ENCODE results near the gene CA10. TPM values are rescaled to one million over a fixed set of nuclear protein-coding genes. Genes with fewer than 3 reads are reported as not detected.

CA10 gene
- total RNA-seq, 1 donor from 2014 or later: 1.3 TPM

DNA sequence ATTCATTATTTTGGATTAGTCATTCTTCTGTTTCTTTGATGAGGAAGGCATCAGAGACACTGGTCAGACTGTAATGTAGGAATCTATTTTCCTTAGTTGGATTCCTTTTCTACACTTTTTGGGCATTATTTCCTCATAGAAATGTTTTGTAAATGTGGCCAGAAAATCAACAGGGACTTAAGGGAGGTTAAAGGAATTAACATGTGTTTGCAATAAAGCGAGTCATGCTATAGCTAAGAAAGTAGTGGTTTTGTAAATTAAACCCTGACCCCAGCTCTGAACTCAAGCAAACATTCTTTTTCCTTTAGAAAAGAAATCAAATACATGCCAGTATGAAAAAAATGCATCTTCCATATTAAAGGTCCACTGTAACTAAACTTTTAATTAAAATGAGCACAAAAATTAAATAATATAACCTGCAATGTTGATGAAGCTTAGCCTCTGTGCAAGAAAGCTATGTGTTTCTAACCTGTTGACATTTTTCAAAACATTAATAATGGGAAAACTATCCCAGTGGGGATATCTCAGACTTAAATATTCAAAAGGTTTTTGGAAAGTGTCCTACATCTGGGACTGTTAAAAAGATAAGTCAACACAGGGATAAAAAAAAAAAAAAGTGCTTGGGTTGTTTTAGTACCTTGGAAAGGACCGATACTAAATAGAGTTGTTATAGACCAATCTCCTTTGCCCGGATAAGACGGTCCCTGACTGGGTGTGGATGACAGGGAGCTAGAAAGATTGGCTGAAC is 428.0 kb downstream of the CA10 start:
- Mint-ChIP-seq H3K27me3 (ENCODE audit: unreplicated experiment) (no peaks in the 10 kb centered on the region), H3K4me1 (ENCODE audit: low read depth, unreplicated experiment) (no peaks in the 10 kb centered on the region)

DNA sequence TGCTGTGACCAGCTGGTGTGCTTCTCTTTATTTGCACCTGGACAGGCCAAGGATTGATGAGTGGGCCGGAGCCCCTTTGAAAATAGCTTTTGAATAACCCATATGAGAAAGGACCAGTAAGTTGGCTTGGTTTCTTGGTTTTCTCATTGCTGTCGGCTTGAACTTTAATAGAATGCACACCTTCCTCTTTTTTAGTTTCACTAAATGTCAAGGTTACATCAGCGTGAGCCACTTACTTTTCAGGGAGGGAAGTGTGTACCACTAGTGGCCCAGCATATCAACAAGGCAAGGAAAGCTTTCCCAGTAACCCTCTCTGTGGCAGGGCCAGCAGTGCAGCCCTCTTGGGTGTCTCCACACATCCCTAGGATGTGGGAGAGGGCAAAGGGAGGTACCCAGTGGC is 433.3 kb downstream of the CA10 start:
- no peaks in the 10 kb centered on the region for H3K4me1 Mint-ChIP-seq (ENCODE audit: low read depth, unreplicated experiment)
- H3K36me3 Mint-ChIP-seq (ENCODE audit: unreplicated experiment): no peaks in the 10 kb centered on the region
- no peak for DNase-seq
- no peak overlapping the region for H3K27ac Mint-ChIP-seq (ENCODE audit: unreplicated experiment)
- TF ChIP-seq, protein P1, sequence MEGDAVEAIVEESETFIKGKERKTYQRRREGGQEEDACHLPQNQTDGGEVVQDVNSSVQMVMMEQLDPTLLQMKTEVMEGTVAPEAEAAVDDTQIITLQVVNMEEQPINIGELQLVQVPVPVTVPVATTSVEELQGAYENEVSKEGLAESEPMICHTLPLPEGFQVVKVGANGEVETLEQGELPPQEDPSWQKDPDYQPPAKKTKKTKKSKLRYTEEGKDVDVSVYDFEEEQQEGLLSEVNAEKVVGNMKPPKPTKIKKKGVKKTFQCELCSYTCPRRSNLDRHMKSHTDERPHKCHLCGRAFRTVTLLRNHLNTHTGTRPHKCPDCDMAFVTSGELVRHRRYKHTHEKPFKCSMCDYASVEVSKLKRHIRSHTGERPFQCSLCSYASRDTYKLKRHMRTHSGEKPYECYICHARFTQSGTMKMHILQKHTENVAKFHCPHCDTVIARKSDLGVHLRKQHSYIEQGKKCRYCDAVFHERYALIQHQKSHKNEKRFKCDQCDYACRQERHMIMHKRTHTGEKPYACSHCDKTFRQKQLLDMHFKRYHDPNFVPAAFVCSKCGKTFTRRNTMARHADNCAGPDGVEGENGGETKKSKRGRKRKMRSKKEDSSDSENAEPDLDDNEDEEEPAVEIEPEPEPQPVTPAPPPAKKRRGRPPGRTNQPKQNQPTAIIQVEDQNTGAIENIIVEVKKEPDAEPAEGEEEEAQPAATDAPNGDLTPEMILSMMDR (IDR thresholded peaks at IDR 0.05; ENCODE audit: partially characterized antibody, unreplicated experiment): no peak
- H3K27me3 Mint-ChIP-seq (ENCODE audit: unreplicated experiment): no peaks in the 10 kb centered on the region
- H3K4me3 Mint-ChIP-seq (ENCODE audit: unreplicated experiment): no peak overlapping the region
- no peaks in the 10 kb centered on the region for H3K9me3 Mint-ChIP-seq (ENCODE audit: unreplicated experiment)

More for the DNA sequence above, 428.0 kb downstream of the CA10 start:
- Mint-ChIP-seq H3K36me3 (ENCODE audit: unreplicated experiment) (no peaks in the 10 kb centered on the region), H3K27ac (ENCODE audit: unreplicated experiment) (no peak overlapping the region), H3K9me3 (ENCODE audit: unreplicated experiment) (no peaks in the 10 kb centered on the region), H3K4me3 (ENCODE audit: unreplicated experiment) (no peak overlapping the region)
- no peak for DNase-seq
- TF ChIP-seq, protein P1 (IDR thresholded peaks at IDR 0.05; ENCODE audit: partially characterized antibody, unreplicated experiment): no peak

DNA sequence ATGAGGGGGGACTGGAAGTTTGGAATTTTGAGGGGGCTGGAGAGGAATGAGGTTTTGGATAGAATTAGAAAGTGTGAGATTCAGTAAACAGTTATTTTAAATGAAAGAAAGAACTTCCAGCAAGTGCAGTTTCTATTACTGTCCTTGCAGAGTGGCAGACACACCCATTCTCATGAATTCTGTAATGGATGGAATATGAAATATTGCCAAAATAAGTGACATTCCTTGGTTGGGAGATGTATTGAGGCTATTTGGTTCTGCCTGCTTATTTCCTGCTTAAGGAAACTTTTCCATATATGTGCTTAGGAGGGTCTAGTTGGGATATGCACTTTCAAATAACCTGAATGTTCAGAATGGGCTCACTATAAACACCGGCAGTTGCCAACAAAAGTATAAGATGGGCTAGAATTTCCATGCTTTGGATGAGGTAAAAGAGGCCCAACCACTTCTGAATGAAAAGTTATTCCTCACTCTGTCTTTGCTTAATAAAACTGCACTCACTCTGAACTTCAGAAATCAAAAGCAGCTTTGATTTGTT is 434.4 kb downstream of the CA10 start:
- Mint-ChIP-seq H3K27ac (ENCODE audit: unreplicated experiment) (no peak overlapping the region), H3K27me3 (ENCODE audit: unreplicated experiment) (peaks cover 1% of the 10 kb centered on the region), H3K4me3 (ENCODE audit: unreplicated experiment) (no peak overlapping the region), H3K4me1 (ENCODE audit: low read depth, unreplicated experiment) (no peaks in the 10 kb centered on the region), H3K36me3 (ENCODE audit: unreplicated experiment) (no peaks in the 10 kb centered on the region), H3K9me3 (ENCODE audit: unreplicated experiment) (no peaks in the 10 kb centered on the region)
- TF ChIP-seq, protein P1 (IDR thresholded peaks at IDR 0.05; ENCODE audit: partially characterized antibody, unreplicated experiment): no peak
- DNase-seq: no peak

DNA sequence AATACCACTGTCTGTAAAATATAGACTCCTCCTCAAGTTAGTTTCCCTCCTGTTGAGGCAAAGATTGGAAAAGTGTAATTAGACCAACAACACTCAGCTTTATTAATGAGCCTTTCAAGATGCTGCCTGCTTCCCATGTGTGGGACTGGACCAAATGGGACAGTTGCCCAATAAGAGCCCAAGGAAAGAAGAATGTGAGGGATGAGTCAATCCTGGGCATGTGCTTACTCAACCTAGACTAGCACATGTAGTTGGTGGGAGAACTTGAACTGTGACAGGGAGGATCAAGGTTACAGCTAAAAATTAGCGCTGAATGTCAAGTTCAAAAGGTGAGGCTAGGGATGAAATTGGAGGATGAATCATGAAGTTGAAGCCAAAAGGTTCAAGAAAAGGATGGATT is 435.5 kb downstream of the CA10 start:
- no peak overlapping the region for H3K4me3 Mint-ChIP-seq (ENCODE audit: unreplicated experiment)
- no peaks in the 10 kb centered on the region for H3K9me3 Mint-ChIP-seq (ENCODE audit: unreplicated experiment)
- H3K36me3 Mint-ChIP-seq (ENCODE audit: unreplicated experiment): no peaks in the 10 kb centered on the region
- no peak overlapping the region for H3K27ac Mint-ChIP-seq (ENCODE audit: unreplicated experiment)
- DNase-seq: no peak
- H3K4me1 Mint-ChIP-seq (ENCODE audit: low read depth, unreplicated experiment): no peaks in the 10 kb centered on the region
- TF ChIP-seq, protein P1 (IDR thresholded peaks at IDR 0.05; ENCODE audit: partially characterized antibody, unreplicated experiment): no peak
- H3K27me3 Mint-ChIP-seq (ENCODE audit: unreplicated experiment): peaks cover 1% of the 10 kb centered on the region

DNA sequence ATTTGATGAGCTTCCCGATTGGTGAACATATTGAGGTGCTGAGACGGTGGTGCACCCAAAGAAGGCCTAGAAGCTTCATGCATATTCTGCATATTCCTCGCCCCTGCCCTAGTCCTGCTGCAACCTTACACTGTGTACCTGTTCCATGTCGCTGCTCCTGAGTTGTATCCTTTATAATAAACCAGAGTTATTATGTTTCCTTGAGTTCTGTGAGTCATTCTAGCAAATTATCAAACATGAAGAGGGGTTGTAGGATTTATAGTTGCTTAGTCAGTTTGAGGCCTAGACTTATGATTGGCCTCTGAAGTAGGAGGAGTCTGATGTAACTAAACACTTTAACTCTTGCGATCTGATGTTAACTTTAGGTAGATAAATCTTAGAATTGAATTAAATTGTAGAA is 436.8 kb downstream of the CA10 start:
- TF ChIP-seq, protein P1 (IDR thresholded peaks at IDR 0.05; ENCODE audit: partially characterized antibody, unreplicated experiment): no peak
- Mint-ChIP-seq H3K9me3 (ENCODE audit: unreplicated experiment) (peaks cover 2% of the 10 kb centered on the region), H3K4me1 (ENCODE audit: low read depth, unreplicated experiment) (no peaks in the 10 kb centered on the region), H3K4me3 (ENCODE audit: unreplicated experiment) (no peak overlapping the region), H3K36me3 (ENCODE audit: unreplicated experiment) (no peaks in the 10 kb centered on the region), H3K27me3 (ENCODE audit: unreplicated experiment) (peaks cover 1% of the 10 kb centered on the region), H3K27ac (ENCODE audit: unreplicated experiment) (no peak overlapping the region)
- no peak for DNase-seq

All from glutamatergic neuron (in vitro differentiated cells).